ENCODE measurements around the gene GAK.

The GAK gene

DNA sequence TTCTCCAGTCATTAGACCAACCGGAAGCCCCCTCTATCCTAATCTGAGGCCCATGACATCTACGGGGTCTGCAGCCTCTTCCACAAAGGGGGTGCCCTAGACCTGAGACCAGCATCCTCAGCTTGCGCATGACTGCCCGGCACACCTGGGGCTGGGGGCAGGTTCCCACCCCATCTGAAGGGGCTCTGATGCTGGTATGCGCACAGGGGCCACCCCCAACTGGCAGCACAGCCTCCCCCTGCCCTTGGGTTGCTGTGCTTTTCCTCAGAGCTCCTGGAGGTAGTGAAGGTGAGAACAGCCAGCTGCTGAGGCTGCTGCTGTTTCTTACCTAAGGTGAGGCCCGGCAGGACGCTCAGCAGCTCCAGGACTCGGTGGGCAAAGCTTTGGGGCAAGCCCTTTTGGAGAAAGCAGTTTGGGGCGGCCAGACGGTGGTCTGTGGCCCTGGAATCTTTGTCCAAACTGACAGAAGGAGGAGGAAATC lies 87.3 kb downstream of the GAK start:
- DNase-seq: no peak

DNA sequence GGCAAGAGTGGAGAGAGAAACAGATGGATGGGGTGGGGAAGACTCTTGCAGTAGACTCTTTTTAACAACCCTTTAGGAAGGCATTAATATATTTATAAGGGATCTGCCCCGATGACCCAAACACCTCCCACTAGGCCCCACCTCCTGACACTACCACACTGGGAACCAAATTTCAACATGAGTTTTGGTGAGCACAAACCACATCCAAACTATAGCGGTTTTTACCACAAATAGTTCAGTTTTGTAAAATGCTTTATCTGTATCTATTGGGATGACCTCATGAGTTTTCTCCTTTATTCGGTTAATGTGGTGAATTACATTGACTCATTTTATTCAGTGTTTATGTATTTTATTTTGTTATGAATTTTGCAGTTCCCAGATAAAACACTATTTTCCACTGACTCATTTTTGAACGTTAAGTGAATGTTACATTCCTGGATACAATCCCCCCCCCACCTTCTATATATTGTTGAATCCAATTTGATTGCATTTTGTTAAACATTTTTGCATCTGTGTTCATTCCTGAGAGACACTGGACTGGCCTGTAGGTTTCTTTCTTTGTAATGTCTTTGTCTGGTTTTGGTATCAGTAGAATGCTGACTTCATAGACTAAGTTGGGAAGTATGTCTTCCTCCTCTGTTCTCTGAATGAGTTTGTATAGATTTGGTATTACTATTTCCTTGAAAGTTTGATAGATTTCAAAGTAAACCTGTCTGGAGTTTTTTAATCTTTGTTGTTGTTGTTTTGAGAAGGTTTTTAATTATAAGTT lies 92.3 kb downstream of the GAK start:
- DNase-seq: no peak

DNA sequence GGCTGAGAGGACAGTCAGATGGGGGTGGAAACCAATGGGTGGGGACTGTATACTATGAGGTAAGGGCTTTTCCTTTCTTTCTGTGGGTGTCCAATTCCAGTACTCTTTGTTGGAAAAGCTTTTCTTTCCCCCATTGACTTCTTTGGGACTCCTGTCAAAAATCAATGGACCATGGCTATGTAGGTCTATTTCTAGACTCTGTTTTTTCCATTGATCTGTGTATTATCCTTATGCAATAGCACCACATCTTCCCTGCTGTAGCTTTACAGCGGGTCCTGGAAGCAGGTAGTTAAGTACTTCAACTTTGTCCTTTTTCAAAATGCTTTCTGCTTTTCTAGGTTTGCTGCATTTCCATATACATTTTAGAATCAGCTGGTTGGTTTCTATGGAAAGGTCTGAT lies 94.3 kb downstream of the GAK start:
- DNase-seq: no peak

DNA sequence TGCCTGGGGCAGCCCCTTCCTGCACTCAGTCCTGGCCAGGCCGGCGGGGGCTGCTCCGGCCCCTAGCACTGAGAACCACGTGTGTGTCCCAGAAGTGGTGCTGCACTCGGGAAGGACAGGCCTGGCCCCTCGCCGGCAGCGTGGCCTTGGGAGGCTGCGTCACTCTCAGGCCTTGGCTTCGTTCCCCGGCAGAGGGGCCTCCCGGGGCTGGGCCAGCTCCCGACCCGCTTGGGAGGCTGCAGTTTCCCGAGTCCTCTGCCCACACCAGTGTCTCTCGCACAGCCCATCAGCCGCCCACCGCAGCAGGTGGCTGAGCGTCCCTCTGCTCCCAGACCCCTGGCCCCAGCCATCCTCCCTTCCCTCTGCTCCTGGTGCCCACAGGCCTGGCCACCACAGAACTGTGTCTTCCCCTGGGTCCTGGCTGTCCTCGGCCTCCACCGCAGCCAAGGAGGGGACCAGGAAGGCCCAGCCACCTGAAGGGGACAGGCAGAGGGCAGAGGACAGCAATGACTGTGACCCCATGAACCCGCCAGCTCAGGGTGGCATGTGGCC lies 95.3 kb downstream of the GAK start:
- no peak for DNase-seq

DNA sequence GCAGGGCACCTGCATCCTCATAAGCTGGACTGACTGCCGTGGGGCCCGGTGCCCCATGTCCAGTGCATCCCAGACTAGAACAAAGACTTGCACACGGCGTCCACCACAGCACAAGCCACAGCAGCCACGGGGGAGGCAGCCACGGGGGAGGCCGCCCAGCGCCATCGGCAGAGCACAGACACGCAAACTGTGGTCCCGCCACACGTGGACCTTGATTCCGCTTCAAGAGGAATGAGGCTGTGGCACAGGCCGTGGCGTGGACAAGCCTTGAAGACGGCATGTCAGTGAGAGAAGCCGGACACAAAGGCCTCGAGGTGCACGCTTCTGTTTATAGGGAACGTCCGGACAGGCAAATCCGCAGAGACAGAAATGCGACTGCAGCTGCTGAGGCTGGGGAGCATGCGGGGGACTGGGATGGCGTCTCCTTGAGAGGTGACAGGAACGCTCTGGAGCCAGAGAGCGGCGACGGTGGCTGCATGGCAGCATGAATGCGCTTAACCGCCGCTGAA lies 96.1 kb downstream of the GAK start:
- DNase-seq: no peak

DNA sequence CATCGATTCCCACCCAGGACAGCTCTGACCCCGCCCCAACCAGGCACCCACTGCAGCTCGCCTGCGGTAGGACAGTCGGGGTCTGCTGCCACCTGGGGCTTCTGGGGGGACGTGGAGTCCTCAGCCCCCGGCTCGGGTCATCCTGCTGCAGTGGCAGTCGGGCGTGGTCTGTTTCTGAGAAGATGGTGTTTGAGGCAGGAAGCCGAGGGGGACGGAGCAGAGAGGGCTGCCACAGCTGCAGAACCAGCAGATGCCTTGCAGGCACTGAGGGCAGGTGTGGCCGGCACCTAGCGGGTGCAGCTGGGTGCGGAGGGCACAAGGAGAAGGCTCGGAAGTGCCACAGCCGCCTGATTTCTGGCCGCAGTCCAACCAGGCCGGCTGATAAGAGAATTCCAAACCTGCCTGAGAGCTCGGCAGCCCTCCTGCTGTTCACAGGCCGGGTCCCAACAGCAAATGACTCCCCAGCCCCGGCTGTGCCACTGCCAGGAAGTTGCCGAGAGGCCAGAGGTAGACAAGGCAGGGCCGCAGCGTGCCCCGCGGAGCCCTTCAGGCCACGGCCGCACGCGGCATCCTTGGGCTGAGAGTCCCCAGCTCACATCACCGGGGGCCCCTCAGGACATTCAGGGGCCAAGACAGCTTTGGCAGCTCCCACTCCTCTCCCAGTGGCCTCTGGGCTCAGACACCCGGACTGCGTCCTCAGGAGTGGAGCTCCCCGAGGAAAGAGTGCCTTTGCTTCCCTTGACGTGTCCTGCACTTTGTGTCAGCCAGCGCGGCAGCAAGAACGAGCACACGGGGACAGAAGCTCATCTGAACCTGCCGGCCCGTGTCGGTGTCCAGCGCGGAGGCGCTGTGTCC lies 96.7 kb downstream of the GAK start:
- DNase-seq: no peak

DNA sequence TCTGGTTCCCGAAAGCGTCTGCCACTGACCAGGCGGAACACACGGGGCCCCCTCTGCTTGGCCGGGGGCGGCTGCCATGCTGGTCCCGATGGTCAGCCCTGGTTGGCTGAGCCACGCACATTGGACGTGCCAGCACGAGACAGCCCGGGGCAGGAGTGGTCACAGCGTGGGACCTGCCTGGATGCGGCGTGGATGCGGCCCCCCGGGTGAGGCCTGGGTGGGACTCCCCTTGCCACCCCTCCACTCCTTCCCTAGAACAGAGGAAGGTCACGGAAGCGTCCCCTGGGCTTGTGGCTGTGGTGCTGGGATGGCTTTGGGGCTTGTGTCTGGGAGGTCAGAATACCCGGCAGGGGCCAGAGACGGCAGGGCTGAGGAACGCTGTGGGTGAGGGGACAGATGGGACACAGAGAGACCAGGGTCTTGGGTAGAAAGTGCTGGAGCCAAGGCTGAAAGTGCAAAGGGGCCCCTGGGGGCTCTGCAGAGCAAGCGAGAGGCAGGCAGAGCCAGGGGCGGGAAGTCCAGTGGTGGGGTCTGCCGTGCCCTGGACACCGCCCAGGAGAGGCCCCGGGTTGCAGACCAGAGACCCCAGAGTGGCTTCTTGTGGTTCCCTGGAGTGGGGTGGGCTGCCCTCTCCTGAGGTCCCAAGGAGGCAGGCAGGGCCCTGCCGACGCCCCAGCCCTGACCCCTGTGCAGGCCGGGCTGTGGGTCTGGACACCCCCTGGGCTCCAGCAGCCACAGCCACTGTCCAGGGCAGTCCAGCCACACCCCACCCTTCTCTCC lies 97.6 kb downstream of the GAK start:
- no peak for DNase-seq

DNA sequence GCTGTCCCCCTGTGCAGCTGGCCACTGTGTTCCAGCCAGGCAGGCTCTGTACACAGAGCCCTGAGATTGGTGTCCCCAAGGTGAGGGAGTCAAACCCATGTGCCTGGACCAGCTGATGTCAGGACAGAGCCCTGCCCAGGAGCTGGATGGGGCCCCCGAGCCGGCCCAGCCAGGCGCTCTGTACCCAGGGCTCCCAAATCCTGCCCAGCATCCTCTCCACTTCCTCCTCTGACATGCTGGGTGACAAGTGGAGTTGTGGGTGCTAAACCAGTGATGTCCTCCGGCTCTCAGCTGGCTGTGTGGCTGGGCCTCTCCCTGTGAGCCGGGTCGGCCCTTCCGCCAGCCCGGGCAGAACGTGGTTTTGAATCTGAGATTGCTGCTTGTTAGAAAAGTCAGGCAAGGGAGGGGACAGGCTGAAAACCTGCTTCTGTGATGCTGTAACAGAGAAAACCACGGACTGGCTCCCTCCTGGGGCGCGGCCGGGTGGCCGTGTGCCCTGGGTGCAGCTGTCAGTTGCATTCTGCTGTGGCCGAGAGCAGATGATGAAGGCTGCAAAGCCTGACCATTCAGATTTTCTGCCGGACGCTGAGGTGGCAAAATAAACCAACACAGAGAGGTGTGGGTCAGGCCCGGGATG lies 98.3 kb downstream of the GAK start:
- DNase-seq: no peak

DNA sequence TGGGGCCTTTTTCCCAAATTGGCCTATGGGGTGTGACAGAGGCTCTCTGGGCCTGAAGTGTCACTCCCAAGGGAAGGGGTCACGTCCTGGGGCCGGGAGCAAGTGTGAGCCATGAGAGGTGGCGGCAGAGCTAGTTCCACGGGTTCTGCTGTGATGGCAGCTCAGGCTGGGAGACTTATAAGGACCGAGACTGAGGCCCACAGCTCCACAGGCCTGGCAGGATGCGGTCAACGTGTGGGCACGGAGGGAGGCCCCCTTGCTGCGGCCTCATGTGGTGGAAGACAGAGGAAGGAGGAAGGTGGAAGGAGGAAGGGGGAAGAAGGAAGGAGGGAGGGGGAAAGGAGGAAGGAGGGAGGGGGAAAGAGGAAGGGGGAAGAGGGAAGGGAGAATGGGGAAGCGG lies 99.0 kb downstream of the GAK start:
- DNase-seq: no peak

DNA sequence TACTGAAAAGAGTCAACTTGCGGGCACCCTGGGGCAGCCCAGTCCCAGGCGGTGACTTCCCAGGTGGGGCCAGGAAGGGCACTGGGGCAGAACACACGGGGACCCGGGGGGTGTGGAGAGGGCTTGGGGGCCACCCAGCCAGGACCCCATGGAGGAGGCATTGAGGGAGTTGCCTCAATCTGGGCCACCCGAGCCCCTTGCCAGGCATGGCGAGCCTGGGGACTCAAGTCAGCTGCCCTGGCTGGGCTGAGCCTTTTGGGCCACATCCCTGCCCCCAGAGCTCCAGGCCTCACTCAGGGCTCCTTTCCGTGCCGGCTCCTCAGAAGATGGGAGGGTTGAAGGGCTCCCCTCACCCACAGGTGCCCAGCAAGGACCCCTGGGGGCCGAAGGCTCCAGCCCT lies 99.6 kb downstream of the GAK start:
- no peak for DNase-seq

DNA sequence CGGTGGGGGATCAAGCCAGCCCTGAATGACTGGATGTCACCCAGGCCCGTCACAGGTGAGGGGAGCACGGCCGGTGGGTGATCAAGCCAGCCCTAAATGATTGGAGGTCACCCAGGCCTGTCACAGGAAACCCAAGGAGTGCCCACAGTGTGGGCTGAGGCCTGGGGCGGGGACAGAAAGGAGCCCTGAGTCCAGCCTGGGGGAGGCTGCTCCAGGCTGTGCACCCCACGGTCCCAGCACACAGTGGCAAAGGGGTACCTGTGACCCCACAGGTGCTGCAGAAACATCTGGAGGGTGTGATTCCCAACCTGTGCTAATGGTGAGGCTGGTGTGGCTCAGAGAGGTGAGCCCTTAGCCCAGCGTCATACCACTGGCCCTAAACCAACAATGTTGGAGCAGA lies 100.0 kb downstream of the GAK start:
- DNase-seq: no peak

DNA sequence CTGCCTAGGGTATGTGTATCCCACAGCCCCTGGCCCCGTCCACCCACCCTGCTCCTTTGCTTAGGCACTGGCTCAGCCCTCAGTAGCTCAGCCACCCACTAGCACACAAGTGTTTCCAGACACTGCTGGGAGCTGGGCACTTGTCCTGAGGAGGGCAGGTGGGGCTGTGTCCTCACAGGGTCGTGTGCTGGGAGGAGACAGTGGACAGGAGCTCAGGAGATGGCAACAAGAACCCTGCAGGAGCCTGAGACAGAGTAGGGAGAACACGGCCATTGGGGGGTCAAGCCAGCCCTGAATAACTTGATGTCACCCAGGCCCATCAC lies 100.7 kb downstream of the GAK start:
- no peak for DNase-seq

DNA sequence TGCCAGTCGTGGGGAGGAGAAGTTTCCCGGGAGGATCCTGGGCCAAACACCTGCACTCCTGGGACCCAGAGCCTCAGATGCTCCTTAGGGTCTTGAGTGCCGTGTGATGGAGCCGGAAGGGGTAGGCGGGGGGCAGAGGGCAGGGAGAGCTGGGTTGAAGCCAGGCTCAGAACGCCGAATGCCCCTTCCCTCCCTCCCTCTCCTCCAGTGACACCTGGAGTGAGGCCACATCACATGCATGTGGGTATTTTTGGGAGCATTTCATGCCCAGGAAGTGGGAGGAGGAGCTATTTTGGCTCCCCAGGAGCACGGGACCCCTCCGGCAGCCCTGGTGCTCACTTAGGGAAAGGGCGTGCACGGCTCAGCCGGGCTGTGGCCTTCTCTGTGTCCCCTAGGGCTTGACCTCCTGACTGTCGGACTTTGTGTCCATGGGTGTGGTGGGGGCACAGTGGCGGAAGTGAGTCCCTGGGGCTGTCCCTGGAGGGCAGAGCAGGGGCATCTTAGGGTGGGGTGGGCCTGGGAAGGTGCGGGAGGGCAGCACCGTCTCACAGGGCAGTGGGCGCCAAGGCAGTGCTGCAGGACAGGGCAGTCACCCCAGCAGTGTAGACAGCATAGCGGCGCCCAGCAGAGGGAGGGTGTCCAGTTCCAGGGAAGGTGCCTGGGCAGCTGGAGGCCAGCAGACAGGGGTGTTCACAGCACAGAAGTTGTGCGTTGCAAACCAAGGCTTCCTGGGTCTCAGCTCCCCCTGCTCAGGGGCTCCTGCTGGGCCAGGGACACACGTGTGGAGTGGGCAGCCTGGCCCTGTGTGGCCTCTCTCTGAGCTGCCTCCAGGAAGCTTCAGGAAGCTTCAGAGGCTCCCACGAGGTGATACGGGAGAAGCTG lies 101.3 kb downstream of the GAK start:
- no peak for DNase-seq

DNA sequence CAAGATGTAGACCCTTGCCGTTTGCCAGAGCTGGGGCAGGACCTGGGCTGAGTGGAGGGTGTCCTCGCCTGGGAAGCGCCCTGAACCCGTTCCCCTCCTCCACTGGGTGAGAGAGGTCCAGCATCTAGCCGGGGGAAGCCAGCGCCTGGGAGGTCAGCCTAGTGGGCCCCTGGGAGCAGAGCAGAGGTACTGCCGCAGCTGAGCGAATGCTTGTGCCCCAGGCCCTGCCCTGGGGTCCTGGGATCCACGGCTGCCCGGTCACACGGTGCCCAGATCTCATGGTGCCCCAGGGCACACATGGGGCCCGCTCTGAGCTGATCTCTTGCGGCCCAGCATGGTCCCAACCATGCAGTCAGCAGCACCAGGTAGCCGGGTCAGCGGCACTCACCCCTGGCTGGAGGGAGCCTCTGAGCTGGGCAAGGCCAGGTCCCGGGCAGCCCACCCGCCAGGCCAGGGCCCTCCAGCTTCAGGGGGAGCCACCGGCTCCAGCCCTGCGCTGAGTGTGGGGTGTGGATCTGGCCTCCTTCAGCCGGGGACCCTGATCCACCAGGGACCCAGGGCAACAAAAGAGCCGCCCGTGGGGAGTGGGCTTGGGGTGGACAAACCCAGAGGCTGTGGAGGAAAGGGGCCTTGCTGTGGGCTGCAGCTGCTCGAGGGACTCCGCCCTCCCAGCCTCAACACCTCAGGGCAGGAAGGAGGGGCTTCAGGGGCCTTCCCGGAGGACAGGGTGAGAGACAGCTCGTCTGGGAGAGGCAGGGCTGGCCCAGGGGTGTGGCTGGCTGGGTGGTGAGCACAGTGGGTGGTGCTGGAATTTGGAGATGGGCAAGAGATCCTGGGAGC lies 102.1 kb downstream of the GAK start:
- DNase-seq: no peak

DNA sequence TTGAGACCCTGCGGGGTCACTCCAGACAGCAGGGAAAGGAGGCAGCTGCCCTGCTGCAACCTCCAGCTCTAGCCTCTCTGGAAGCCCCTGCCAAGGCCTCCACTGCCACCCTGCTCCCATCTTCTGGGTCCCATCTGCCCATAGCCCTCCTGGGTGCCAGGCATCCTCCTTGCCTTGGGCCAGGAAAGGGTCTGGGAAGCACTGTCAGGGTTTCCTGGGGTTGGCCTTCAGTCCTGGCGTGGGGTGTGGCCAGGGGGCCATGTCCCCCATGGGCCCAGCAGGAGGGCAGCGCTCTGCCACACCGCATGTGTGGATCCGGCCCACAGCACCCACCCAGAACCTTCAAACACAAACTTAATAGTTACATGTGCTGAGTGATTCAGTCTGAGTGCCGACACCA lies 102.8 kb downstream of the GAK start:
- DNase-seq: no peak

DNA sequence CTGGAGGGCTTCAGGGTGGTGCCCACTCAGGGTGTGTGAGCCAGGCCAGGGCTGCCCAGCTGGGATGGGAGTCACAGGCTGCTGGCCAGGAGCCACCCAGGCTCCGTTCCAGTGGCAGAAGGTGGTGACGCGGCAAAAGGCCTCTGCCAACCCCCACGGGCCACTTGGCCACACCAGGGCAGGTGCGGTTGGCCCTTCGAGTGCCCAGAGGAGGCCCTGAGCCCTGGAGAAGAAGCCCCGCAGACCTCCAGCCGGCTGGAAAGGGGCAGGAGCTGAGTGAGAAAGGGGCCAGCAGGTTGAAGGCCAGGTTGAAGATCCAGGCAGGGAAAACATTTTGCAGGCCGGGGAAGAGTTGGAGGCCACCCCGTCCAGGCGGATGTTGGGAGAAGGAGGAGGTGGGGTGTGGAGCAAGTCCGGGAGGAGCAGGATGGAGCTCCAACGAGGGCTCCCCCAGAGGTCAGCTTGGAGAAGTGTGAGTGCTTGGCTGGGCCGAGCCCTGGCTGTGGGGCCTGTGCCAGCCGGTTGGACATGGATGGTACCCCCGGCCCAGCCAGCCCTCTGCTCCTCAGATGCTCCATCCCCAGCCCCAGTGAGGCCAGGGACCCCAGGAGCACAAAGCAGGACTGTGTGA lies 103.4 kb downstream of the GAK start:
- DNase-seq: no peak

DNA sequence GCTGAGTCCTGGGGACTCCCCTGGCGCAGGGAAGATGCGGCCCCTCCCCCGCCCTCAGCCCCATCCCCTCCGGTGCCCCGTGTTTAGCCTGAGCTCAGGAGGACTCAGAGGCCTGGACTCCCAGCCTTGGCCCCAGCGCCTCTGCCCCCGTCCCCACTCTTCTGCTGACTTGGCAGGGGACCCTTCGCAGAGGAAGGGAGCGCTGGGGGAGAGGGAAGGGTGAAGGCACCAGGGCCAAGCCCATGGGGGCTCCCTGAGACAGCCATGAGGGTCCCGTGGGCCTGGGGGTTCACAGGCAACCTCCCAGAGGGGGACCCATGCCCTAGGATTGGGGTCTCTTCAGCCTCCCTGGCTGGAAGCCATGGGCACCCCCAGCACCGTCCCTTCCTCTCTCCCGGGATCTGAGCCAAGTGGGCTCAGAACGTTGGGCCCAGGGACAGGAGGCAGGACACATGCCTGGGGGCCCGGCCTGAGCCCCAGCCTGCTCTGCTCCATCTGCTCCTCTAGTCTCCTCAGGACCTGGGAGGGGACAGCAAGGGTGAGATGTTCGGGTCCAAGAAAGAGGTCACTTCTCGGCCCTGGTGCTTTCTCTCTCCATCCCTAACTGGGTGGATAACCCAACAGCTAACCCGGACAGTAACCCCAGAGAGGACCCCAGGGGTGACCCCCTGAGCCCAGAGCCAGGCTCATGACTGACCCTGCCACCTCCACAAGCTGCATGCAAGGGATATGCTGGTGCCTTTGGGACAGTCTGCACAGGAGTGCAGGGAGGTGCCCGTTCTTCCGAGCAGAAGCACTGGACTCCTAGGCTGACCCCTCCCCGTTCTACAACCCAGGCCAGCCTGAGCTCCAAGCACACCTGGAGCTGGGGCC lies 104.7 kb downstream of the GAK start:
- no peak for DNase-seq

DNA sequence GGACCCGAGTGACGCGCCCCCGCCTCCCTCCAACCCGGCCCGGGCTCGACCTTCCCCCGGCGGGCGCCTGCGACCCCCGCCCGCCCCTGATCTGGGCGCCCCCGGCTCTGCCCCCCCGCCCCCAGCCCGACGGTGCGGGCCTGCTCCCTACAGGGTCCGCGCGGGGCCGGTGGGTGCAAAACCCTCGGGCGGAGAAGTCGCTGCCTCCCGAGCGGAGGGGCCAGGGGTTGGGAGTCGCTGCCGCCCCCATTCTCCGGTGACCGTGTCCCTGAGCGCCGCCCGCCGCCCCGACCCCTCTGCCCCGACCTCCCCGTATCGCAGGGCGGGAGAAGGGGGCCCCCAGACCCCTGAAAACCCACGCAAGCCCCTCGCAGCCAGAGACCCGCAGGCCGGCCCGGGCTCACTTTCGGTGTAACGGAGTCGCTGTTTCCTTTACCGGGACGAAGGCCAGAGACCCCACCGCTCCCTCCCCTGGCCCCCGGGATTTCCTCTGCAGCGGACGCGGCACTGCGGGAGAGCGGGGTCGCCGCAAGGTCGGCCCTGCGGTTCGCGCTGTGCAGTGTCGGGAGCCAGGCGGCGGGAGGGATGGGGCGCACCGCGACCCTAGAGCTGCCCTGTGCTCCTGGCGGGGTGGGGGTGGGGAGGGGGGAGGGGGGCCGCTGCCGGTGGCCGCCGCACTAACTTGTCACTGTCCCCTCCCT lies 105.5 kb downstream of the GAK start:
- no peak for DNase-seq

DNA sequence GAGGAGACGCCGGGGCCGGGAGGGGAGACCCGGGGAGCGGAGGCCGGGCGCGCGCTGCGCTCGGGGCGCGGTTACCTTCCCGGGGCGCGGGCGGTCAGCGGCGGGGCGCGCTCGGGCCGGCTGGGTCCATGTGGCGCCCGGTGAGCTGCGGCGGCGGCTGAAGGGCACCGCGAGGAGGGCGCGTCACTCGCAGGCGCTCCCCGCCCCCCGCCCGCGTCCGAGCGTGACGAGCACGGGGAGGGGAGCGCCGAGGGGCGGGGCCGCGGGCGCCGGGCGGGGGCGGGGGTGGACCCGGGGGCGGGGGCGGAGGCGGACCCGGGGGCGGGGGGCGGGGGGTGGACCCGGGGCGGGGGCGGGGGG lies 106.2 kb downstream of the GAK start, which contains the start of gene CPLX1:
TSS of gene CPLX1 (minus strand) at position 159 of the 360 bp plus-strand sequence. CDS start 1,607 bp downstream, outside the sequence.
- DNase-seq: no peak

Data from activated CD4-positive, alpha-beta T cell treated with anti-CD3 and anti-CD28 coated beads for 1 hour (primary cell).